AML-193 (cell line): ENCODE data around the gene LYRM7.
A peak's percentile ranks its signal among the peaks of the same experiment; 100 is the strongest.
"Not testable (repeated sequence)": the region's sequence is repeated elsewhere in the genome, so short reads cannot be mapped to it uniquely, and the experiment has no call there.

Experiments
- DNase-seq, 2 experiments: peaks; one replicate each; lab custom pipeline; 2025; lab: John Stamatoyannopoulos, UW

Gene LYRM7

GRCh38 chr5:131180407-131180806, 9.7 kb downstream of the LYRM7 start:
- no peak for DNase-seq

- DNase-seq, result no peak
Observed at GRCh38 chr5:131182839-131183238, 12.1 kb downstream of the LYRM7 start.

- DNase-seq, result no peak
Observed at GRCh38 chr5:131185523-131186104, 14.9 kb downstream of the LYRM7 start.

- DNase-seq, result no peak
Observed at GRCh38 chr5:131186561-131187256, 16.0 kb downstream of the LYRM7 start.

GRCh38 chr5:131193106-131193505, 22.4 kb downstream of the LYRM7 start:
- no peak for DNase-seq

- not testable (repeated sequence) for DNase-seq
Observed at GRCh38 chr5:131193897-131194296, 23.2 kb downstream of the LYRM7 start.

- DNase-seq, result no peak
Observed at GRCh38 chr5:131194725-131195124, 24.0 kb downstream of the LYRM7 start.

- no peak for DNase-seq
Observed at GRCh38 chr5:131195696-131196095, 25.0 kb downstream of the LYRM7 start.

GRCh38 chr5:131196331-131196730, 25.6 kb downstream of the LYRM7 start:
- no peak for DNase-seq

GRCh38 chr5:131198625-131199024, 27.9 kb downstream of the LYRM7 start:
- no peak for DNase-seq

- DNase-seq, result no peak
Observed at GRCh38 chr5:131200560-131200959, 29.8 kb downstream of the LYRM7 start.

- no peak for DNase-seq
Observed at GRCh38 chr5:131204964-131205363, 34.2 kb downstream of the LYRM7 start.

GRCh38 chr5:131206061-131206460, 35.3 kb downstream of the LYRM7 start:
- no peak for DNase-seq

GRCh38 chr5:131206772-131207171, 36.0 kb downstream of the LYRM7 start:
- DNase-seq, result peak; percentile 12 to 23

GRCh38 chr5:131209175-131209505, 38.4 kb downstream of the LYRM7 start:
- no peak for DNase-seq

- peak; percentile 87 to 91 for DNase-seq
Observed at GRCh38 chr5:131209506-131210150, 38.9 kb downstream of the LYRM7 start.

- DNase-seq, result peak in 1 of 2 experiments; percentile 21
Observed at GRCh38 chr5:131210151-131210510, 39.4 kb downstream of the LYRM7 start.

- DNase-seq, result no peak
Observed at GRCh38 chr5:131211669-131212068, 40.9 kb downstream of the LYRM7 start.

- DNase-seq, result no peak
Observed at GRCh38 chr5:131212471-131213021, 41.8 kb downstream of the LYRM7 start.

GRCh38 chr5:131214609-131215227, 44.0 kb downstream of the LYRM7 start:
- DNase-seq, result no peak

GRCh38 chr5:131217791-131218190, 47.0 kb downstream of the LYRM7 start:
- no peak for DNase-seq

GRCh38 chr5:131218392-131218791, 47.6 kb downstream of the LYRM7 start:
- DNase-seq, result no peak

- DNase-seq, result no peak
Observed at GRCh38 chr5:131220566-131220965, 49.8 kb downstream of the LYRM7 start.
